ENCODE measurements around the gene SLC37A2. TPM values are rescaled to one million over a fixed set of nuclear protein-coding genes. Genes with fewer than 3 reads are reported as not detected.

SLC37A2 gene
- total RNA-seq, 1 experiment from 2014 or later, result 0.23 TPM

DNA sequence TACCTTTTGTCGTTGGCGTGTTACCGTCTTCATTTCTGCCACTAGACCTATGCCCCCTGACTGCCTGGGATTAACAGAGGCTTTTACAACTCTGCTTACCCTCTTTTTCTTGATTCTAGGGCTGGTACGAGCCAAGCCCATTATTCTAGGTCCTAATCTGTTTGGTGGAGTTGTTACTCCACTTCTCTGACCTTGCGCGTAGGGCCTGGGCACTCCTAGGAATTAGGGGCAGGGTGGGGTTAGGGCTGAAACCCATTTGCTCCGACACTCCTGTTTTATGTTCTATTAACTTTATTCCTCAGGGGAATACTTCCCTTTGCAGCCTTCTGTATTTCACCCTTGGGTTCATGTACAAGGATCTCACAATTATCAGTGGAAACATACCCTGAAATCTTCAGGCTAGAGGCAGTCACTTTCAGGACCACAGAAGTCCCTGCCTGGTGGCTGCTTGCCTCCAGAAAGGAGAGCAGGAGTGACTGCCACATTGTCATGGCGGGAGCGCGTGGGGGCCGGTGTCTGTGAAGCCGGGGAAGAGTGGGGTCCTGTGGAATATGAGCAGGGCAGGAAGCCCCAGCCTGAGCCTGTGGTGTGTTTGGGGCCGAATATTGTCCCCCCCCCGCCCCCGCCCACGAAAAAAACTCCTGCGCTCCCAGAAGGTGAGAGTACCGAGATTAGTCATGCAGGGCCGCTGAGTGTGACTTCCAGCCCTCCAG lies 731 bp upstream of the SLC37A2 start:
- ATAC-seq (peak; percentile 37), DNase-seq (ENCODE audit: low read depth, low spot score) (no peak)
- BruUV-seq (replicated peaks), result no TSS peak
- H3K9me3 ChIP-seq (ENCODE audit: control insufficient read depth, insufficient read depth, low read depth, low read length), result no peaks in the 10 kb centered on the region
- CTCF ChIA-PET, result no interaction called here
- POLR2A ChIA-PET, result no interaction called here
- no peaks in the 10 kb centered on the region for H3K36me3 ChIP-seq (ENCODE audit: control insufficient read depth, insufficient read depth, low read length)
- no peaks in the 10 kb centered on the region for H3K4me1 ChIP-seq (ENCODE audit: control insufficient read depth, insufficient read depth, low read length)
- intact Hi-C loops (cut with micrococcal nuclease; ENCODE audit: unreplicated experiment) (no loop called here), in situ Hi-C loops (cut with HindIII; ENCODE audit: low pct_unique_long_range_greater_than_20kb, low sequenced_read_pairs) (no loop called here)
- no peak overlapping the region for H3K27ac ChIP-seq (ENCODE audit: low read length)
- H3K27me3 ChIP-seq (ENCODE audit: control insufficient read depth, insufficient read depth, low read length), result peaks cover 41% of the 10 kb centered on the region
- TF ChIP-seq TCF7L2 (IDR thresholded peaks at IDR 0.05; ENCODE audit: low read depth, low read length) (no peak), POLR2AphosphoS5 (IDR thresholded peaks at IDR 0.05; ENCODE audit: low read depth, low read length) (no peak), SIN3A (IDR thresholded peaks at IDR 0.05; ENCODE audit: borderline replicate concordance, insufficient read depth, low read depth, low read length) (no peak), REST (IDR thresholded peaks at IDR 0.05; ENCODE audit: insufficient read depth in 1 of 2, low read depth in 2 of 2, low read length in 1 of 2) (no peak), CTCF (IDR thresholded peaks at IDR 0.05) (no peak)
- H3K4me3 ChIP-seq (ENCODE audit: low read depth in 2 of 2, low read length in 2 of 2), result peak overlapping the region; percentile 51 to 66

DNA sequence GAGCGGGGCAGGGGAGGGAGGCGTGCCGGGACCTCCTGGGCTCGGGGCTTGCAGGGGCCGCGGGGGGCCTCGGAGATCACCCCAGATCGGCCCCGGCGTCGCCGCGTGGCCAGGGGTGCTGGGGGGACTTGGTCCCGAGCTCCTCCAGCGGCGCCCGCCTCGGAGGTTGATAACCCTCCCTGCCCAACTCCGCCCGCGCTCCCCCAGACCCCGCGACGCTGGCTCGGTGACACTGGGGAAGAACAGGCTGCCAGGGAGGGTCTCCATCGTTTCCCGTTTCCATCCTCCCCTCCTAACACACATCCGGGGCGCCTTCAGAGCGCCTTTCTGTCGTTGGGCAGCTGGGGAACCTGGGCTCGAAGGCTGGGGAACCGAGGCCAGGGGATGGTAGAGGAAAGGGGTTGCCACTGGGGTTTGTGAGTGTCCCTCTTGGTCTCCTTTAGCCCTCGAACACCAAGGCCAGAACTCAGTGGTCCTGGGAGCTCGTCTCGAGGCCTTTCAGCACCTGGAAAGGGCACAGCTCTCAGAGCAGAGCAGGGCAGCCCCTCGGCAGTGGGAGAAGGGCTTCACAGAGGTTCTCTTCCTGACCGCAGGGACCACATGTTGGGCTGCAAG lies 431 bp downstream of the SLC37A2 start:
- BruUV-seq (replicated peaks), result no TSS peak
- peak; percentile 31 for ATAC-seq

More for the DNA sequence above, 431 bp downstream of the SLC37A2 start:
- DNase-seq (ENCODE audit: low read depth, low spot score), result no peak
- Histone ChIP-seq H3K4me3 (ENCODE audit: low read depth in 2 of 2, low read length in 2 of 2) (peak overlapping the region; percentile 51 to 66), H3K27ac (ENCODE audit: low read length) (no peak overlapping the region), H3K4me1 (ENCODE audit: control insufficient read depth, insufficient read depth, low read length) (no peaks in the 10 kb centered on the region), H3K36me3 (ENCODE audit: control insufficient read depth, insufficient read depth, low read length) (no peaks in the 10 kb centered on the region), H3K27me3 (ENCODE audit: control insufficient read depth, insufficient read depth, low read length) (peaks cover 41% of the 10 kb centered on the region), H3K9me3 (ENCODE audit: control insufficient read depth, insufficient read depth, low read depth, low read length) (no peaks in the 10 kb centered on the region)
- intact Hi-C loops (cut with micrococcal nuclease; ENCODE audit: unreplicated experiment) (no loop called here), in situ Hi-C loops (cut with HindIII; ENCODE audit: low pct_unique_long_range_greater_than_20kb, low sequenced_read_pairs) (no loop called here)
- ChIA-PET POLR2A (interaction anchor here (0.7 kb wide), 1 partner anchor 38 kb away, joined by 3 read pairs; no protein-coding TSS in a partner anchor), CTCF (no interaction called here)
- TF ChIP-seq POLR2AphosphoS5 (IDR thresholded peaks at IDR 0.05; ENCODE audit: low read depth, low read length), result no peak
- no peak for TF ChIP-seq SIN3A (IDR thresholded peaks at IDR 0.05; ENCODE audit: borderline replicate concordance, insufficient read depth, low read depth, low read length)
- no peak for TF ChIP-seq REST (IDR thresholded peaks at IDR 0.05; ENCODE audit: insufficient read depth in 1 of 2, low read depth in 2 of 2, low read length in 1 of 2)
- TF ChIP-seq CTCF (IDR thresholded peaks at IDR 0.05), result no peak
- no peak for TF ChIP-seq TCF7L2 (IDR thresholded peaks at IDR 0.05; ENCODE audit: low read depth, low read length)

All from Panc1 (cell line).